Fibroblast of peridontal ligament (primary cell): ENCODE data around the gene APP.

Experiments
- DNase-seq: peaks from one replicate; pipeline ENCODE4 v3.0.0-alpha.2; 2010; ENCODE audit errors: extremely low read depth

Gene APP

DNA sequence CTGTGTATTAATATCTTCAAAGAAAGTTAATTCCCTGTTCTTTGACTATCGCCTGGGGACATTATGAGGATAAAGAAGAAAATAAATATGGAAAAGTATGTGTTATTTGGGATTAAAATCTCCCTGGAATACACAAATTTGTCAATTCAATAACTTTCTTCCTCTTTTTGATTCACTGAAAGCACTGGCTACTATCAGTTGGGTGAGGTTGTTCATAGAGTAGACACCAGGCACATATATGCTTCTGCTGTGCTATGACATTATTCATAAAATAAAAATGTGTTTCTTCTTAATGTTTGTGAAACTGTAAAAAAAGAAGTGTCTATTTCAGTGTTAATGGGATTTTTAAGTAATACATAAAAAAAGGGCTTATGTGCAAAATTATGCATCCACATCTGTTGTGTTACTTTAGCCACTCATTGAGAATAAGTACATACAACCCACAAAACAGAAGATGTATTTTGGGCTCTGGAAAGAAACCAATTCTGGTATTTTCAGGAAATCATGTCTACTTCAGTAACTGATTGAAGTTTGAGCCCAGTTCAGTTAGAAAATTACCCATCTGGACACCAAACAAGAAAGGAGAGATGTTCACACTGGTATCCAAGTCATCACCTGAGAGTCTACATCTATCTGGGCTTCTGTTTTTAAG is 266.4 kb downstream of the APP start:
- no peak for DNase-seq

DNA sequence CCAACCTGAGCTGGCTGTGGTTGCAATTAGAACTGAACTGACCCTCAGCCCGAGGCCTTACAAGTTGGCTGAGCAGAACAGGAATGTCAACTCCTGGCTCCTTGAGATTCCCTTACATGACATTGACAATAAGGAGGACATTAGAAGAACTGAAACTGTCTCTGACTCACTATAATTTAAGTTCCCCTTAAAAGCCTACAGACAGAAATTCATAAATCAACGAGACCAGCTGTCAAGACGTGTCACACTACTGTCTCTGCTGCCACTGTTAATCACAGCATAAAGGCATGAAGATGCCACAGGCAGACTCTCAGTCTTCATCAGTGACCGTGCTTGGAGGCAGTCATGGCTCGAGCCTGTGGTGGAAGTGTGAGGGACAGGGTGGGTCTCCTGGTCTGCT is 267.0 kb downstream of the APP start:
- DNase-seq = no peak

DNA sequence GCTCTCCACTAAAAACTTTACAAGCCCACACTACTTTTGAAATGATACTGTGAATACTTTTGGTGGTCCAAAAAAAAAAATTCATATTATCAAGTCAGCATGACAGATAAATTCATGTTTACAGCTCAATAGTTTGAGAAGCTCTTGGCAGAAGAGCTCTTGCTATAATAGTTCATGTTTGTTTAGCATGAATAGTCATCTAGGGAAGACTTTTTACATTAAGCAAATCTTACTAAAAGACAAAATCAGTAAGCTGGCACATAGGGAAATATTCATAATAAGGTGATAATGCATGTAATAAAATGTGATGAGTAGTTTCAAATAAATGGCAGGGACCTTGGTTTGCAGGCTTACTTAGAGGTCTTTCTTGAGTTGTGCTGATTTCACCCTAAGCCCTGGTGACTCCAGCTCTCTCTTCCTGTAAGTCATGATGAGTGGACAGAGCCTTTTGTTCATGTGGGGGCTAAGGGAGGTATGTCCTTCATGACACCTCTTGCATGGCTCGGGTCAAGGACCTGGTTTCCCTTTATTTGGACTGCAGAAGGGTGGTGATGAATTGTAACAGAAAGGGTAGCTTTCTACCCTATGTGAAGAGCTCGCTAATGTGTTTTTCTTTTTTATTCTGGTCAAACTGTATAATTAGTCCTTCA is 269.1 kb downstream of the APP start:
- DNase-seq = no peak

DNA sequence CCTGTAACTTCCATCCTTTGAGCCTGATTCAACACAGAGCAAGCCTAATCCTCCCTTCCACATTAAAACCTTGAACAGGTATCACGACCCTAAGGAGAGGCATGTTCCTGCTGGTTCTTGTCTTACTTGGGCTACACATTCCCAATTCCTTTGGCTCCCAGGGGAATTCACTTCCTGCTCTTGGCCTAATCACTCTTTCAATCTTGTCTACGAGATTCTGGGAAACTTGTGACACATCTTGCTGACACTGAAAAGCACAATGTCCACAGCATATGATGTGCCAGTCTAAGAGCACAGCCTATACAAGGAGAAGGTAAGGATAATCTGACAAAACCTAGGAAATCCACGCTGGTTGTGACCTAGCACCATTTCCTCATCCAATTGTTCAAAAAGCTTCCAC is 271.9 kb downstream of the APP start:
- DNase-seq = peak; percentile 23

DNA sequence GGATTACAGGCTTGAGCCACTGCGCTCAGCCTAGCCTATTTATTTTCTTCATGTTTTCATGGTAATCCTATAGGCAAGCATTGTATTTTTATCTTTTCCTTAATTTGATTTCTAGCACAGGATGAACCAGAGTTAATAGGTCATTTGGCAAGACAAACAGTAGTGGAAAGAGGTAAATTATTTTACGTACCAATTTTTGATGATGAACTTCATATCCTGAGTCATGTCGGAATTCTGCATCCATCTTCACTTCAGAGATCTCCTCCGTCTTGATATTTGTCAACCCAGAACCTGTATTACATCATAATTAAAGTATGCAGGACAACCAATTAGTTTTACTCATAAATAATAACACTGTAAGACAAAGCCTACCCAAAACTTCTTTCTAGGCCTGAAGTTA is 273.2 kb downstream of the APP start:
- DNase-seq = no peak

DNA sequence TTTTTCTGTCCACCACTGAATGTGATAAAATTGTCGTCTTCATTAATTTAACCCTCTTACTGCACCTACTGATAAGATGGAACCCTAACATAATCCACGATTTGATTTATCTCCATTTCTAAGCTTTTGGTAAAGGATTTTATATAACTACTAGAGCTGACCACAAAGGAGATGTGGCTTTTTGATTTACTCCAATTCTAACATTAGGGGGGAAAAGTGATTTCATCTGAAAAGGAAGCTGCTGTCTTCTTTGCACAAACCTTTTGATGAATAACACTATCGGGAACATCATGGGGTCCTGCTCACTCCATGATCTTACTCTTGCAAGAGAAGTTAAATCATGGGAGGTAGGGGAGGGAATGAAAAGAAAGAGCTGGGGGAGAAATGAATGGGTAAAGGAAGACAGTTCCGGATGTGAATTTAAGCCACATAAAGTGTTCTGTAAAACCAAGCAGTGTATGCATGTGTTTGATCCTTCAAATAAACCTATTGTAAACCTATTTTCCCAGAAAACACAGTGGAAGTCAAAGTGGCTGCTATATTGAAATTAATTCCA is 274.0 kb downstream of the APP start:
- no peak for DNase-seq

DNA sequence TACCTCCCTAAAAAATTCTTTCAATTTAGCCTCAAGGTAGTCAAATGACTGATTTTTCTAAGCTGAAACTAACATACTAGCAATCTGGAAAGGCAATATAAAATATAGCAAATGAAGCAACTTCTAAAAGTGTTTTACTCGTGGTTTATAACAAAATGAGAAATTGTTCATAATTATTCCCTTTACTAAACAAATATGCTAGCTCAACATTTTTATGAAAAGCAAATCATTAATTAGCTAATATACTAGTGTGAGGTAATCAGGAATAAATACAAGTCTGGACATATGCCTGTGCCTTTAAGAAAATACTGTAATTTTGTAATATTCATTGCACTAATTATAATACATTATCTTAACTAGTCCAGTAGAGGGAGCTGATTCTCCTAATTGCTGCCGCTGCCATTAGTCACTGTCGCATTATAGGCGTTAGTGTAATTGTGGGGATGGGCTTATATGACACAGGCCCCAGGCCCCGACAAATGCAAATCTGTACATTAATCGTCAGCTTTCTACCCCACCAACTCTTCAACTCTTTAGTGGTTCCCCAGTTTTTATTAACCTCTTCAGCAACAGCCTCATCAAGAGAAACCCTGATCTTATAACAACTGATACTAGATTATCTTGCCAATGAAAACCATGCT is 274.9 kb downstream of the APP start:
- peak; percentile 55 for DNase-seq

DNA sequence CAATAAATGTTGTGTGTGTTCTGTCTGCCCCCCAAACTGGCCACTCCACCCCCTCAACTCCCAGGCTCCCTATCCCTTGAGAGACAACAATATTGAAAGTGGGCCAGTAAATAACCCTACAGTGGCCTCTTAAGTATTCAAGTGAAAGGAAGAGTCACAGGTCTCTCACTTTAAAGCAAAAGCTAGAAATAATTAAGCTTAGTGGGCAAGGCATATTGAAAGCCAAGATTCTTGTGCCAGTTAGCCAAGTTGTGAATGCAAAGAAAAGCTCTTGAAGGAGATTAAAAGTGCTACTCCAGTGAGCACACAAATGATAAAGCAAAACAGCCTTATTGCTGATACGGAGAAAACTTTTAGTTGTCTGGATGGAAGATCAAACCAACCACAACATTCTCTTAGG is 277.4 kb downstream of the APP start:
- DNase-seq = no peak

DNA sequence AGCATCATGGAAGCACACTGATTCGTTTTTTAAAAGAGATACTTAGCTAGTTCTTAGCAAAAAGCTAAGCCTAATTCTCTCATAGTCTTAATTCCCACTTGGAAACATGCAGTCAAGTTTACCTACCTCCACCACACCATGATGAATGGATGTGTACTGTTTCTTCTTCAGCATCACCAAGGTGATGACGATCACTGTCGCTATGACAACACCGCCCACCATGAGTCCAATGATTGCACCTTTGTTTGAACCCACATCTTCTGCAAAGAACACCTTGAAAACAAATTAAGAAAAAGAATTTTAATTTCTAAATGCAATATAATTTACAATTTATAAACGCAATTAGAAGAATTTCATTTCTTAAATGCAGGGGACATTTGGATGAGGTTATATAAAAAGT is 279.0 kb downstream of the APP start:
- DNase-seq = no peak

DNA sequence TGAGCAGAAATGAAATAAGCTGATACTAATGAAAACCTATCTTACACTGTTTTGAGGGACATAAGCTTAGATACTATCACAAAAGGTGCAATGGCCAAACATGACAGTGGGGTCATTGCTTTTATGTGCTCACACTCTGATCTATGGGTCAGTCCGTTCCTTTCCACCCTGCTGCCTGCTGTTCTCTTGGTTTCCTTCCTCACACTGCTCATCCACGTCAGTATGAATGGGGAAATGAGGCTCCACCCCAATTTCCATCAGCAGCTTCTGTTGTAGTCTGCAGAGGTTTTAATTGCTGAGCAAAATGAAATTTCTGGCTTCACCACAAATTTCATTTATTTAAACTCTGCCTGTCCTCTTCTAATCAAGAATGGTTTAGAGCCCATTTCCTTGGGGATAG is 280.6 kb downstream of the APP start:
- no peak for DNase-seq

DNA sequence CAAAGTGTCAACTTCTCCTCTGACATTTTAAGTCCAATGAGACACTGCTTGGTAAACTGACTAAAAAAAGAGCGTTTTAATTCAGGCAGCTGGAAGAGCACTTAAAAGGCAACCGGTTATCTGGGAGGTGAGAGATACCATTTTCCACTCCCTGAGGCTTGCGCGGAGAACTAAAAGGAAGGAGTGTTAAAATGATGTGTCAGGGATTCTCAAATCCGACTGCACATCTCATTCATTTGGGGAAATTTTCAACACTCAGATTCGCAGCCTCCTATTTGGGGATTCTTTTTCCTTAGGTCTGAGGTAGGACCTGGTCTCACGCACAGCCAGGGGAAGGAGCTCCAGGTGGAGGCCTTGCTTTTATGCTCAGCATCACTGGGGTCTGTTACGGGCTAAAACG is 281.9 kb downstream of the APP start:
- no peak for DNase-seq

DNA sequence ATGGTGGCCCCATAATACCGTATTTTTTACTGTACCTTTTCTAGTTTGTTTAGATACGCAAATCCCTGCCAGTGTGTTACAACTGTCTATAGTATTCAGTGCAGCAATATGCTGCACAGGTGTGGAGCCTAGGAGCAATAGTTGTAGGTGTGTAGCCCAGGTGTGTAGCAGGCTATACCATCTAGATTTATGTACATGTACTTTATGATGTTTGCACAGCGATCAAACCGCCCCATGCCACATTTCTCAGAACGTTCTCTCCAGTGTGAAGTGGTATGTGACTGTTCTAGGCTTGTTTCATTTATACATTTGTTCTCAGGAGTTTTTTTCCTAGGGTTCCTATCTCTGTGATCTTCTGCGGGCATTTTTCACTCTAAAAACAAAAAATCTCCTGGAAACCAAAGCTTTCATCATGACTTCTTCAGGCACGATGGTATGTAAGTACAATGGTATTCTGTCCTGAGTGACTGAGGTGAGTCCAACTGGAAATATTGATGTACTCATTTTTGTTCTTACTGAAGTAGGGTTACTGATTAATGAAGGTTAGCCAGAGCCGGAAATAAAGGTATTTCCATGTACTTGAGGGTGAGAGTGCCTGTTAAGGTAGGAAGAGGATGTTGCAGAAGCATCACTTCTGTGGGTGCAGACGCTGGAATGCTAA is 282.8 kb downstream of the APP start:
- DNase-seq = no peak

DNA sequence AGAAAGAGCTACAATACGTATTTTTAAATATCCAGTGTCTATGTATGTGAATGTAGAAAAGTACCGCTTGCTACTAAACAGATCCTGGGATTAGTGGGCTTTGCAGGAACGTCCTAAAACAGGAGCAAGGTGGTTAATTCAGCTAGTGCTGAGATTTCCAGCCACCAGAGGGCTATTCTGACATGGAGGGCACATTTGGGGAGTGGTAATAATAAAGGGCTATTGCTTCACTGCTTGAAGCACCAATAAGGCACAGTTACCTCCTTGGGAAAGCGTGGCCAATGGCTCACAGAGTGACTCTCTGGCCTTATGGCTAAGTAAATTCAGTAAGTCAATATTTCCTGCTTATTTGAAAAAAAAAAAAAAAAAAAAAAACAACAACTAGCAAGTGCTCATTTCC is 283.4 kb downstream of the APP start:
- no peak for DNase-seq

DNA sequence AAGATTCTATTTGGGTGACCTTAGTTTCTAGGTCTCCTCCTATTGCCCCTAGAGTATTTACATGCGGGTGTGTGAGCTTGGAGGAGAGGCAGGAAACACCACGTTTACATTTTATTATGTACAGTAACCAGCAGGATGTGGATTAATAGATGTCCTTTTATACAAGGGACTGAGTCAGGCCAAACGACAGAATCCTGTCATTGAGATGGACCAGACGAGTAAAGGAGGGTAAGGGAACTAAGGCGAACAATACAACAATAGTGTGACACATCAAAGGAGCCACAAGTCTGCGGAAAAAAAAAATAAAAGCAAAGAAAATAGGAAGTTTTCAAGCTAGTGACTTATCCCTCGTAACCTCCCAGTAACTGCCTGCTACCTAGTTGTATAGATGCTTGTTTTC is 284.7 kb downstream of the APP start:
- no peak for DNase-seq

DNA sequence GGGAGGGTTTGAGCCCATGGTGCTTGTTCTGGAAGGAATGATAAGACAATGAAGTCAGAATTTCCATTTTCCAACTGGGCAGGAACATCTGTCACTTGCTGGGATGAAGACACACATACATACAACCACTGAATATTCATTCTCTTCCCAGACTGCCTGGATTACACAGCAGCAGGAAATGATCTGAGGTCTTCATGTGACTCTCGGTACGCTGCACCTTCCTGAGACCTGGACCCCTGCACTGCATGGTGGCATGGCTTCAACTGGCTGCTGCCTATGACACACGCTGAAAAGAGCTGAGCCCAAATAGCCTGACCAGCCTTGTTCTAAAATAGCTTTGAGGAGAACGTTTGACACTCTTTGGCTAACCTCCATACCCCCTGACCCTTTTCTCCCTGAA is 285.2 kb downstream of the APP start:
- DNase-seq = no peak

DNA sequence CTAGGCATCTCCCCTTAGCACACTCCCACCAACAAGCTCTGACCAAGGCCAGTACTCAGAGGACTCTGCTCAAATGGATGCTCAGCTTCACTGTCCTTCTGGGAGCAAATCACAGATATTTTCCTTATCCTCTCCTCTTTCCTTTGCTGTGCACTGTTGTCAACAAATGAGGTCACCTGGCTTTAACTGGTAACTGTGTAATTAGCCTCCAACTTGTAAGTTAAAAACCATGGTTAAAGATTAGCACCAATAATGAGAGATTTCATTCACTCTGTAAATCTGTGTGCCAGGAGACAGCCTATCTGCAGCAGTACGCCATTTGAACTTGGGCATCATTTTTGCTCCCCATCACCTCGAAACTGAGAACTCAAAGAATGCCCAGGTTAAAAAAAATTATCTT is 286.3 kb downstream of the APP start:
- DNase-seq = no peak

DNA sequence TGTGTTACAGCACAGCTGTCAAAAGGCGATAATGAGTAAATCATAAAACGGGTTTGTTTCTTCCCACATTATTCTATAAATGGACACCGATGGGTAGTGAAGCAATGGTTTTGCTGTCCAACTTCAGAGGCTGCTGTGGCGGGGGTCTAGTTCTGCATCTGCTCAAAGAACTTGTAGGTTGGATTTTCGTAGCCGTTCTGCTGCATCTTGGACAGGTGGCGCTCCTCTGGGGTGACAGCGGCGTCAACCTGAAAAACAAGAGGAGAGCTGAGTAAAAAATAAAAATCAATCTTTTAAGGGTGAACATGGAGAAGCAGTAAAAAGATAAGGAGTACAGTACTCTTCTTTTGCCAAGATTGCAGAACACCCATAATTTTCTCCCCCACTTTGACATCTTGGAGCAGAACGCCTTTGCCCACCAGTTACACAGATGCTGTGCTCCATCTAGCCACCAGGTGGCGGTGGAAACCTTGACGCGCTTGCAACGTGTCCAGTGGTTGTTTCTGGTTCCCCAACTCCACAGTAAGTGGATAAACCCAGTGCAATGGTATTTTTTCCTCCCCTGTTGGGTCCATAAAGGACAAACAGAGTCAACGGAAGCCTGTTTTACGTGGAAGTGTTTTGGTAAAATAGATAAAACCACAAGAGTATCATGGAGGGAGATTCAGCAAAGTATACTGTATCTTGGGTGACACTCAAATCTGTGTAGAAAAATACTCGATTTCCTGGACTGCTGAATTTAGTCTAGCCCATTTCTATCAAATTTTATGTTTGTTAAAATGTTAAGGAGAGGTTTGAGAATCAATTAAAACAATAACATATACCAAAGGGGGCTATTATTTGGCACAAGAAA is 288.8 kb downstream of the APP start:
- peak; percentile 68 for DNase-seq

DNA sequence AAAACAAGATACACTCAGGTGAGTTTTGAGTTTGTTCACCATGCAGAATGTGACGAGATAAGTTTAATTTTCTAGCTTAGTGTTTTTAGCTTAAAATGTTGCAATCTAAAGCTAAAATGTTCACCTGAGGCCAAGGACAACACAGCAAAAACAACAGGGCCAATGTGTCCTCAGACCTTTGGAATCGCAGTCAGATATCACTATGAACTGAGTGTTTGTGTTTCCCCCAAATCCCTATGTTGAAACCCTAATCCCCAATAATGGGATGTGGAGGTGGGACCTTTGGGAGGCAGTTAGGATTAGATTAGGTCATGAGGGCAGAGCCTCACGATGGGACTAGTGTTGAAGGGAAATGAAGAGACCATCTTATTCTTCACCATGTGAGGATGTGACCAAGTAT is 291.4 kb downstream of the APP start:
- no peak for DNase-seq

DNA sequence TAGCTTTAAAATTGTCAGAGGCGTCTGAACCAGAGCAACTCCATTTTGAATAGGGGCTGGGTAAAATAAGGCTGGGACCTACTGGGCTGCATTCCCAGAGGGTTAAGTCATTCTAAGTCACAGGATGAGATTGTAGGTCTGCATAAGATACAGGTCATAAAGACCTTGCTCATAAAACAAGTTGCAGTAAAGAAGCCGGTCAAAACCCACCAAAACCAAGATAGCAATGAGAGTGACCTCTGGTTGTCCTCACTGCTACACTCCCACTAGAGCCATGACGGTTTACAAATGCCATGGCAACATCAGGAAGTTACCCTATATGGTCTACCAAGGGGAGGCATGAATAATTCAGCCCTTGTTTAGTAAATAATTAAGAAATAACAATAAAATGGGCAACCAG is 292.2 kb downstream of the APP start:
- DNase-seq = no peak

DNA sequence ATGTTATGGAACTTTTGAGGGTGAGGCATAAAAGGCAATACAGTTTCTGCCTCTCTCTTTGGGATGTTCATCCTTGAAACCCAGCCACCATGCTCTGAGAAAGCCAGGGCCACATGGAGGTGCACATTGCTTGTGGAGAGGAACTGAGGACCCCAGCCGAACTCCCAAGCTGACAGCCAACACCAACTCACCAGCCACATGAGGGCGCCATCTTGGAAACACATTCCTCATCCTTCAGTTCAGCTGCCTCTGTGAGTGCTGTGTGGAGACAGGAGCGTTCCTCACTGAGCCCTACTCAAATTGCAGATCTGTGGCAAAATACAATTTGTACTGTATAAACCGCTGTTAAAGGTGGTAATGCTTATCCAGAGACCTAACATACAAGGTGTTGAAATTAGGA is 298.3 kb downstream of the APP start:
- DNase-seq = no peak

DNA sequence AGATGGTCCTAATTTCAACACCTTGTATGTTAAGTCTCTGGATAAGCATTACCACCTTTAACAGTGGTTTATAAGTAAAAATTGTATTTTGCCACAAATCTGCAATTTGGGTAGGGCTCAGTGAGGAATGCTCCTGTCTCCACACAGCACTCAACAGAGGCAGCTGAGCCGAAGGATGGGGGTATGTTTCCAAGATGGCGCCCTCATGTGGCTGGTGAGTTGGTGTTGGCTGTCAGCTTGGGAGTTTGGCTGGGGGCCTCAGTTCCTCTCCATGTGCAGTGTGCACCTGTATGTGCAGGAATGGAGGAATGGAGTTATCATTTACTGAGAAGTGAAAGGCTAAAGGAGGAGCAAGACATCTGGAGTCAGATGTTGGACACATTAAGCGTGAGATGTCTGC is 299.0 kb downstream of the APP start:
- DNase-seq = no peak

DNA sequence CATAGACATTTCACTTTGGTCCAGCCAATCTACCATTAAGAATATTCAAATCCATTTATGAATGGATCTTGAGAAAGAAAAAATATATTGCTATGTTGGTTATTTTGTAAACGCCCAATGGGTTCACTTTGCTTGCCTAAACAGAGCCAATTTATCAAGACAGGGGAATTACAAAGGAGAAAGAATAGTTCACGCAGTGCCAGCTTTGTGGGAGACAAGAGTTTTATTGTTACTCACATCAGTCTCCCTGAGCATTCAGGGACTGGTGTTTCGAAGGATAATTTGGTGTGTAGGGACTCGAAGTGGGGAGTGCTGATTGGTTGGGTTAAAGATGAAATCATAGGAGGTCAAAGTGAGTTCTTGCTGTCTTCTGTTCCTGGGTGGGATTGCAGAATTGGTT is 300.5 kb downstream of the APP start:
- DNase-seq = no peak
